Activated gamma-delta T cell treated with anti-CD3 and anti-CD28 coated beads, Interleukin-2, amount 50 U/mL, for 16 hours (primary cell): ENCODE results near the gene DFFA.
"Not testable (repeated sequence)": the region's sequence is repeated elsewhere in the genome, so short reads cannot be mapped to it uniquely, and the experiment has no call there.

Source experiments
- DNase-seq: peaks from one replicate; pipeline ENCODE4 v3.0.0-alpha.2; 2020; ENCODE audit warnings: low read depth

Gene DFFA

DNA sequence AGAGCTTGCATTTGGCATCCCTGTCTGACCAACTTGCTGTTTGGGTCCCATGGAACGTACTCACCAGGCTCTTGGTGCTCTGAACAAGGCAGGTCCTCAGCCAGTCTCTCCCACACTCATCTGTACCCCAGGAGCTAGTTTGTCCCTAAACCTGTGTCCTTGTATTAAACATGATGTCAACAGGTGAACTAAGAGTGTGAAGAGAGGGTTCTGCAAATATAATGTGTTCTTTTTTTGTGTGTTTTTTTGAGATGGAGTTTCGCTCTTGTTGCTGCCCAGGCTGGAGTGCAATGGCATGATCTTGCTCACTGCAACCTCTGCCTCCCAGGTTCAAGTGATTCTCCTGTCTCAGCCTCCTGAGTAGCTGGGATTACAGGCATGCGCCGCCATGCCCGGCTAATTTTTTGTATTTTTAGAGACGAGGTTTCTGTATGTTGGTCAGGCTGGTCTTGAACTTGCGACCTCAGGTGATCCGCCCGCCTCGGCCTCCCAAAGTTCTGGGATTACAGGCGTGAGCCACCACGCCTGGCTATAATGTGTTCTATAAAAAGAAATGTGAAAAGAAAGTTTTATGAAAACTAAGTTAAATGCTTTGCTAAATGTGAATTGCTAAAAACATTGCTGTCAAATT lies 33.8 kb upstream of the DFFA start:
- not testable (repeated sequence) for DNase-seq

DNA sequence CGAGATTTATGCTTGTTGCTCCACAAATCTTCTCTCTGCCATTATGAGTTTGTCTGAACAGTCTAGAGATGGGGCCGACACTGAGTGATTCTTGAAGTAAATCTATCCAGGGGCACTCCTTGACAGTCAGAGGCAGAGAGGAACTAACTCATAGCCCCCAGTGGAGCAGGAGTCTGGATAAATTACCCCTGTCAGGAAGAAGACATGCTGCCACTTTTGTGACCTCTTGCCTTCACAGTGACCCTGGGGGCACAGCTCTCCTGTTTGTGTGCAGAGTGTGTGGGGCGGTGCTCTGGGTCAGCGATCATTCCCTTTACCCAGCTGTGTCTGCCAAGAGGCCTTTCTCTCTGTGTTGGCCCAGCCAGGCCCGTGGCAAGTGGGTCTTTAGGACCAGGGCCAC lies 31.9 kb upstream of the DFFA start:
- DNase-seq = no peak

- DNase-seq = no peak
Measured at GRCh38 chr1:10502206-10502605, 29.9 kb upstream of the DFFA start.

- DNase-seq = no peak
Measured at GRCh38 chr1:10498231-10498630, 25.9 kb upstream of the DFFA start.

DNA sequence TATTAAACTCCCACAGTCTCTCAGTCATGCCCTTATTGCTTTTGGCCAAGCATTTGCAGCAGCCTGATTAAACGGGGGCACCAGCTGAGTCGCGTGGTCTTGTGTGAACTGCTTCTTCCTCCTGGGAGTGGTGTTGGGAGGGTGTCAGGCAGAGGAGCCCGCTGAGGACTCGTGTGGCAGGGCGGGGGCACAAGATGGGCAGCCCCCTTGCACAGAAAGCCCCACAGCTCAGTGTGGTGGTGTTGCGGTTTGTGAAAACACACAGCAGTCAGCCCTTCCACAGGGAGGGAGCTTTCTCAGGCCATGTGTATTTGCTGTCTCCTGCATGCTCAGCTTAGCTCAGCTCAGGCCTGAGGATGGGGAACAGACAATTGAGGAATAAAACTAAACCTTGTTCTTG lies 24.8 kb upstream of the DFFA start:
- no peak for DNase-seq

DNA sequence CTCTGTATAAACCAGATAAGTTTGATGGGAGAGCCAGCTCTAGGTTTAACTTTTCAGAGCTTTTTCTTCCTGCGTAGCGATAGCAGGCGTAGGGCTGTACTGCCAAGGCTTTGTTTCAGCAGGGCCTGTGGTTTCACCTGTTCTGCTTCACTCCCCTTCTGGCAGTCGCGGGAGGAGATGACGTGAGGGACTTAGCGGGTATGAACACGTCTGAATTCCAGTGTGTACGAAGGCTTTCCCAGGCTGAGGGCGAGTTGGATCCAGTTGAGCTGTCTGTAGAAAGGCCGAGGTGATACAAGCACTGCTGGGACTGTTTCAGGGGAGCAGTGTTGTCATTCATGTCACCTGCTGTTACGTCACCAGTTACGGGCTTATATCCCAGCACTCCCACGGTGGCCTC lies 23.6 kb upstream of the DFFA start:
- DNase-seq = no peak

GRCh38 chr1:10495475-10495817 lies 23.1 kb upstream of the DFFA start:
- DNase-seq = no peak

GRCh38 chr1:10494754-10495474 lies 22.6 kb upstream of the DFFA start:
- peak; percentile 65 for DNase-seq

- DNase-seq = no peak
Measured at GRCh38 chr1:10494418-10494753, 22.1 kb upstream of the DFFA start.

DNA sequence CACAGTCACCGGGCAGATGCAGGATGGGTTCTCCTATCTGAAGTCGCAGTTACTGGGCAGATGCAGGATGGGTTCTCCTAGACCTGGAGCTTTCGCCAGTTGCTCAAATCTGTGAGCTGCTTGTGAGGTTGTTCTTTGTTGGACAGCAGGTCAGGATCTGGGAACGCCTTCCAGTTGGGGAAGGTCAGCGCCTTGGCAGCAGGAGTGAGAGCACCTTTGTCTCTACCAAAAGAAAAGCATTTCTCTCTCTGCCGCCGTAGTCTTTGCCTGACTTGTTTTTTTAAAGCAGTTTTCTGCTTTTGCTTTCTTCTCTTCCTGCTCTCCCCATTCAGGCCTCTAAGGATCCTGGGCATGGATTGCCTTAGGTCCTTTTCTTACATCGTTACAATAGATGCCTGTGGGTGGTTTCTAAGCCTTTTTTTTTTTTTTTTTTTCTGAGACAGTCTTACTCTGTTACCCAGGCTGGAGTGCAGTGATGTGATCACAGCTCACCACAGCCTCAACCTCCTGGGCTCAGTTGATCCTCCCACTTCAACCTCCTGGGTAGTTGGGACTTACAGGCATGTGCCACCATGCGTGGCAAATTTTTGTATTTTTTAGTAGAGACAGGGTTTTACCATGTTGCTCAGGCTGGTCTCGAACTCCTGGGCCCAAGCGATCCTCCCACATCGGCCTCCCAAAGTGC lies 18.1 kb upstream of the DFFA start:
- DNase-seq = no peak

DNA sequence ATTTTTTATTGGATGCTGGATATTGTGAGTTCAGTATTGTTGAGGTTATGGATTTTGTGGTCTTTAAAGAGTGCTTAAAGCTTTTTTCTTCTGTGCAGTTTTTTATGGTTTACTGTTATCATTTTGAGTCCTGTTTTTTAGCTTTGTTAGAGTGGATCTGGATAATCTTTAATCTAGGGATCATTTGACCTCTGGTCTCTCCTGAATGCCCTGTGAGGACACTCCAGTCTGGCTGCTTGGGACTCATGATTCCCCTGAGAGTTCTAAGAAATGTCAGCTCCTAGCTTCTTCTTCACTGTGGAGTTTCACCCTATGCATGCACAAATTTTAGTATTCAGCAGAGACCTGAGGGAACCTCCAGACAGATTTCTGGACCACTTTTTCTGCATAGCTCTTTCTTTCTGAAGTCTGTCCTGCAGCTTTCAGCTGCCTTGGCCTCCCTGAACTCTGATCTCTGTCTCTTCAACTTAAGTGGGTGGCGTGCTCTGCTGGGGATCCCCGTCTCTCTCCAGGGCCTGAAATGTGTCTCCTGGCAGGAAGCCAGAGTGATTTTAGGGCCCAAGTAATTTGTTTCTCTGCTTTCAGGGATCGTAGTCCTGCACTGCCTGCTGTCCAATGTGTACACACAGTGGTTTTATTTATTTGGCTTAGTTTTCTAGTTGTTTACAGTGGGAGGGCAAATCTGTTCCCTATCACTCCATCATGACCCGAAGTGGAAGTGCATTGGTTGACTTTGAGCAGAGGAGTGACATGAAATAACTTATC lies 17.1 kb upstream of the DFFA start:
- DNase-seq = no peak

GRCh38 chr1:10484521-10484920 lies 12.2 kb upstream of the DFFA start:
- DNase-seq = no peak

GRCh38 chr1:10480614-10481013 lies 8.3 kb upstream of the DFFA start:
- DNase-seq = no peak

DNA sequence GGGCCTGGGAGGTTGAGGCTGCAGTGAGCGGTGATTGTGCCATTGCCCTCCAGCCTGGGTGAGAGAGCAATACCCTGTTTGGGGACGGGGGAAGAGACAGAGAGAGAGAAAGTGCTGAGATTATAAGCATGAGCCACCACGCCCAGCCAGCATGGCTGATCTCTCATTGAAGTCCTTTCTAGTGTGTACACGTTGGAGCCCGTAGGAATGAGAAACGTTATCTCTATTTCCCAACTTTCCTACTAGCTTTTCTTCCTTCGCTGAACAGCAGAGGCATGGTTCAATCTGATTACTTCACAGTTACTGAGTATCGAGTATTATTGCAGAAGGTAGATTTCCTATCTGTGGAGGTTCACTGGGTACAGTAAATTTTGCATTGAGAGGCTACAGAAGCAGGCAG lies 7.0 kb upstream of the DFFA start:
- no peak for DNase-seq

GRCh38 chr1:10475510-10475909 lies 3.2 kb upstream of the DFFA start:
- DNase-seq = no peak

- peak; percentile 75 for DNase-seq
Measured at GRCh38 chr1:10474613-10475507, 2.5 kb upstream of the DFFA start, which contains the start of gene PEX14. TSS of gene PEX14 (plus strand) at chr1:10474950. CDS start at chr1:10474967, 17 bp downstream.

- not testable (repeated sequence) for DNase-seq
Measured at GRCh38 chr1:10474309-10474612, 1.9 kb upstream of the DFFA start.

DNA sequence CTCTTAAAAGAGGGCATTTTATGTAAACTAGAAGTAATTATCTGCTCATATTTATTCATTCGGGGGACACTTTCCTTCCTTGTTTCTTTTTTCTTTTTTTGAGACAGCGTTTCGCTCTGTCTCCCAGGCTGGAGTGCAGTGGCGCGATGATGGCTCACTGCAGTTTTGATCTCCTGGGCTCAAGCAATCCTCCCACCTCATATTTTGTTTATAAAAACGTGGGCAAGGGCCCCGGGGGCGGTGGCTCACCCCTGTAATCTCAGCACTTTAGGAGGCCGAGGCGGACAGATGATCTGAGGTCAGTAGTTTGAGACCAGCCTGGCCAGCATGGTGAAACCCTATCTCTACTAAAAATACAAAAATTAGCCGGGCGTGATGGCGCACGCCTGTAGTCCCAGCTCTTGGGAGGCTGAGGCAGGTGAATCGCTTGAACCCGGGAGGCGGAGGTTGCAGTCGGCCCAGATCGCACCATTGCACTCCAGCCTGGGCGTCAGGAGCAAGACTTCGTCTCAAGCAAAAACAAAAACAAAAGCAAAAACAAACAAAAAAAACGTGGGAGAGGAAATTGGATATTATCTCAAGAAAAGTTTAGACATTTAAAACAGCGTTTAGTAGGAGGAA lies 926 bp upstream of the DFFA start:
- no peak for DNase-seq

DNA sequence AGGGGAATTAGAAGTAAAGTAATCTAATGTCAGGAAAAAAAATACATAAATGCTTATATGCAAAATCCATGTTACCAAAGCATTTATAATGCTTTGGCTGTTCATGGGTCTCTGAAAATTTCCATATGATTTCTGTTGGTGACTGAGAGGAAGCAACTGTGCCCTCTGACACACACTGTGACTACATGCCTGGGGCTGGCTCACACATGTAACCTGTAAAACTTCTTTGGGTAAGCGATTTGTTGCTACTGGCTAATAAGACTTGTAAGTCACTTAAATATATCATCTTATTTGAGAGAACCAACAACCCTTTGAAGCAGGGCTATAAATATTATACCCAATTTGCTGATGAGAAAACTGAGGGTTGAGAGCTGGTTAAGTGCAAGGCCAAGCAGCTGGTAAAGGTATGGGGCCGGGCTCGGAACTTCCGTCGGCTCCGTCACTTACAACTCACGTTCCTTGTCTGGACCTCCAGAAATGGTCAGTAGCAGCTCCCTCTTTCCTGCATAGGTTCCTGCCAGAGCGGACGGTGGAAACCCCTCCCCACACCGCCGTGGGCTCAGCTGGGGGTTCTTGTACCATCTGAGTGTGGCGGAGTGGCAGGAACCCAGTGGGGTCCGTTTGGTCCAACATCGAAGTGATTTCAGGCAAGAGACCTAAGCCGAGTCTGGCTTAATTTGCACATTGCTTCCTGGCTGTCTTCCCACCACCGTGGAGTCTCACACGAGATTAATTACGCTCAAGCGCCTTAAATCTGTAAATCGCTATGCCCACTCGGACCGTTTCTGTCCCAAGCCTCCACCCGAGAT lies 714 bp downstream of the DFFA start:
- DNase-seq = no peak

GRCh38 chr1:10470043-10470442 lies 2.3 kb downstream of the DFFA start:
- DNase-seq = no peak

GRCh38 chr1:10467078-10467477 lies 5.3 kb downstream of the DFFA start:
- DNase-seq = no peak
